ENCODE results near the gene IQCM.

The IQCM gene

GRCh38 chr4:149784018-149784417 is 31.6 kb downstream of the IQCM start:
- DNase-seq (ENCODE audit: low read depth in 1 of 2, low spot score in 1 of 2) = no peak

- no peak for DNase-seq (ENCODE audit: low read depth in 1 of 2, low spot score in 1 of 2)
Observed at GRCh38 chr4:149781150-149781549, 34.5 kb downstream of the IQCM start.

- no peak for DNase-seq (ENCODE audit: low read depth in 1 of 2, low spot score in 1 of 2)
Observed at GRCh38 chr4:149768477-149768876, 47.2 kb downstream of the IQCM start.

GRCh38 chr4:149766135-149766534 is 49.5 kb downstream of the IQCM start:
- DNase-seq (ENCODE audit: low read depth in 1 of 2, low spot score in 1 of 2) = no peak

GRCh38 chr4:149765630-149766029 is 50.0 kb downstream of the IQCM start:
- DNase-seq (ENCODE audit: low read depth in 1 of 2, low spot score in 1 of 2) = no peak

GRCh38 chr4:149755969-149756368 is 59.7 kb downstream of the IQCM start:
- no peak for DNase-seq (ENCODE audit: low read depth in 1 of 2, low spot score in 1 of 2)

- DNase-seq (ENCODE audit: low read depth in 1 of 2, low spot score in 1 of 2) = no peak
Observed at GRCh38 chr4:149754526-149754925, 61.1 kb downstream of the IQCM start.

GRCh38 chr4:149752729-149753128 is 62.9 kb downstream of the IQCM start:
- DNase-seq (ENCODE audit: low read depth in 1 of 2, low spot score in 1 of 2) = no peak

GRCh38 chr4:149751174-149751573 is 64.5 kb downstream of the IQCM start:
- no peak for DNase-seq (ENCODE audit: low read depth in 1 of 2, low spot score in 1 of 2)

- no peak for DNase-seq (ENCODE audit: low read depth in 1 of 2, low spot score in 1 of 2)
Observed at GRCh38 chr4:149749784-149750183, 65.9 kb downstream of the IQCM start.

GRCh38 chr4:149747646-149748045 is 68.0 kb downstream of the IQCM start:
- DNase-seq (ENCODE audit: low read depth in 1 of 2, low spot score in 1 of 2) = no peak

GRCh38 chr4:149746276-149746675 is 69.4 kb downstream of the IQCM start:
- no peak for DNase-seq (ENCODE audit: low read depth in 1 of 2, low spot score in 1 of 2)

GRCh38 chr4:149741186-149741831 is 74.3 kb downstream of the IQCM start:
- no peak for DNase-seq (ENCODE audit: low read depth in 1 of 2, low spot score in 1 of 2)

- no peak for DNase-seq (ENCODE audit: low read depth in 1 of 2, low spot score in 1 of 2)
Observed at GRCh38 chr4:149738156-149738555, 77.5 kb downstream of the IQCM start.

GRCh38 chr4:149735796-149736195 is 79.8 kb downstream of the IQCM start:
- no peak for DNase-seq (ENCODE audit: low read depth in 1 of 2, low spot score in 1 of 2)

- no peak for DNase-seq (ENCODE audit: low read depth in 1 of 2, low spot score in 1 of 2)
Observed at GRCh38 chr4:149728444-149728843, 87.2 kb downstream of the IQCM start.

GRCh38 chr4:149727663-149728062 is 88.0 kb downstream of the IQCM start:
- no peak for DNase-seq (ENCODE audit: low read depth in 1 of 2, low spot score in 1 of 2)

- no peak for DNase-seq (ENCODE audit: low read depth in 1 of 2, low spot score in 1 of 2)
Observed at GRCh38 chr4:149723065-149723464, 92.6 kb downstream of the IQCM start.

- DNase-seq (ENCODE audit: low read depth in 1 of 2, low spot score in 1 of 2) = no peak
Observed at GRCh38 chr4:149719806-149720205, 95.8 kb downstream of the IQCM start.

GRCh38 chr4:149719357-149719756 is 96.3 kb downstream of the IQCM start:
- DNase-seq (ENCODE audit: low read depth in 1 of 2, low spot score in 1 of 2) = no peak

GRCh38 chr4:149718500-149718899 is 97.1 kb downstream of the IQCM start:
- DNase-seq (ENCODE audit: low read depth in 1 of 2, low spot score in 1 of 2) = no peak

GRCh38 chr4:149716728-149717127 is 98.9 kb downstream of the IQCM start:
- no peak for DNase-seq (ENCODE audit: low read depth in 1 of 2, low spot score in 1 of 2)

- DNase-seq (ENCODE audit: low read depth in 1 of 2, low spot score in 1 of 2) = no peak
Observed at GRCh38 chr4:149715822-149716585, 99.6 kb downstream of the IQCM start.

All from activated T-helper 1 cell treated with anti-CD3 and anti-CD28 coated beads, Interleukin-2, amount 50 U/mL, for 16 hours (primary cell).